Mucosa of descending colon (tissue), 3 donors: Measurements from ENCODE around the gene SAMD4A. TPM values are rescaled to one million over a fixed set of nuclear protein-coding genes. Genes with fewer than 3 reads are reported as not detected.

ENCODE experiments used
- ATAC-seq: fragments of 200-7000 bp; cut with Tn5 transposase; one replicate; pipeline ENCODE4 v1.9.1; 2020; ENCODE audit warnings: mild to moderate bottlenecking, moderate library complexity
- DNase-seq, 3 donors: peaks; one replicate each; pipeline ENCODE4 v3.0.0-alpha.2; 2020
- H3K36me3 ChIP-seq: fragments of 200-600 bp; one replicate; pipeline ENCODE4 v1.8.0; 2021; ENCODE audit warnings: low read depth, mild to moderate bottlenecking
- H3K4me1 ChIP-seq: fragments of 200-600 bp; one replicate; pipeline ENCODE4 v1.8.0; 2021; ENCODE audit warnings: low read depth, mild to moderate bottlenecking
- H3K4me3 ChIP-seq: fragments of 200-600 bp; one replicate; pipeline ENCODE4 v1.8.0; 2021; ENCODE audit warnings: mild to moderate bottlenecking
- H3K9me3 ChIP-seq: fragments of 200-600 bp; one replicate; pipeline ENCODE4 v1.8.0; 2021; ENCODE audit warnings: mild to moderate bottlenecking
- CTCF ChIP-seq: fragments of 200-600 bp; IDR thresholded peaks from one replicate; pipeline ENCODE4 v1.8.0; 2022; ENCODE audit warnings: antibody characterized with exemption, mild to moderate bottlenecking
- intact Hi-C, 2 donors: fragments of 100-400 bp; cut with DNase I in 1 of 2; cut with micrococcal nuclease in 1 of 2; formaldehyde crosslinking; loops; one replicate each; pipeline versions ENCODE4 v1.11.0 to v1.11.1; 2022; cut with DNase I, micrococcal nuclease
- total RNA-seq, 3 donors: library from RNA; stranded (reverse); fragmentation: NEBNext Ultra II Directional in 2 of 3; extraction: Animal tissue kit (Norgen Biotek cat#: 25700) in 2 of 3; gene quantifications; one replicate each; pipeline versions ENCODE4 v1.2.1 to v1.2.4, GENCODE V29; 2021 to 2023
- donor health status: DM: no; HTN: no; CAD: no; lungs with moderate emphysema.
- donor health status: DM: no; HTN: no; CAD: no.
- donor health status: DM: no; HTN: yes; CAD: no.

SAMD4A gene
- total RNA-seq, 3 donors from 2014 or later, result 14.7 to 82.1 (median 16.5) TPM

GRCh38 chr14:54699735-54700134, 132.8 kb downstream of the SAMD4A start:
- ATAC-seq (no peak), DNase-seq (no peak)
- Histone ChIP-seq H3K4me1 (no peaks in the 10 kb centered on the region), H3K36me3 (no peaks in the 10 kb centered on the region), H3K9me3 (no peaks in the 10 kb centered on the region), H3K4me3 (no peak overlapping the region)
- TF ChIP-seq CTCF, result no peak
- intact Hi-C loops, result loop anchor here in 1 of 2 donors (10.0 kb wide), 1 partner anchor 135 kb away; the partner anchor contains the start of gene SAMD4A

- Histone ChIP-seq H3K9me3 (no peaks in the 10 kb centered on the region), H3K4me1 (no peaks in the 10 kb centered on the region), H3K4me3 (no peak overlapping the region), H3K36me3 (no peaks in the 10 kb centered on the region)
- DNase-seq, result no peak
- intact Hi-C loops, result no loop called here
- ATAC-seq, result no peak
- no peak for TF ChIP-seq CTCF
Observed at GRCh38 chr14:54700717-54701116, 133.8 kb downstream of the SAMD4A start.

GRCh38 chr14:54702014-54702491, 135.1 kb downstream of the SAMD4A start:
- no peaks in the 10 kb centered on the region for H3K36me3 ChIP-seq
- H3K4me1 ChIP-seq, result no peaks in the 10 kb centered on the region
- DNase-seq (no peak), ATAC-seq (no peak)
- no peak overlapping the region for H3K4me3 ChIP-seq
- TF ChIP-seq CTCF, result no peak
- intact Hi-C loops, result no loop called here
- H3K9me3 ChIP-seq, result no peaks in the 10 kb centered on the region

- TF ChIP-seq CTCF, result no peak
- H3K4me1 ChIP-seq, result no peaks in the 10 kb centered on the region
- DNase-seq (no peak), ATAC-seq (no peak)
- H3K36me3 ChIP-seq, result no peaks in the 10 kb centered on the region
- no peaks in the 10 kb centered on the region for H3K9me3 ChIP-seq
- intact Hi-C loops, result no loop called here
- H3K4me3 ChIP-seq, result no peak overlapping the region
Observed at GRCh38 chr14:54702492-54702891, 135.6 kb downstream of the SAMD4A start.

- Histone ChIP-seq H3K4me1 (no peaks in the 10 kb centered on the region), H3K36me3 (no peaks in the 10 kb centered on the region), H3K4me3 (no peak overlapping the region), H3K9me3 (no peaks in the 10 kb centered on the region)
- TF ChIP-seq CTCF, result no peak
- no peak for ATAC-seq
- intact Hi-C loops, result no loop called here
- no peak for DNase-seq
Observed at GRCh38 chr14:54703082-54703481, 136.2 kb downstream of the SAMD4A start.

- Histone ChIP-seq H3K9me3 (no peaks in the 10 kb centered on the region), H3K36me3 (no peaks in the 10 kb centered on the region), H3K4me1 (no peaks in the 10 kb centered on the region), H3K4me3 (no peak overlapping the region)
- intact Hi-C loops, result no loop called here
- ATAC-seq (no peak), DNase-seq (no peak)
- no peak for TF ChIP-seq CTCF
Observed at GRCh38 chr14:54703724-54704123, 136.8 kb downstream of the SAMD4A start.
